BLaER1 treated with 17β-estradiol and CSF1 and Interleukin-3, amounts not matched to agents 10 nM and 100 nM (cell line): ENCODE data around the gene UAP1.
"Not testable (repeated sequence)": the region's sequence is repeated elsewhere in the genome, so short reads cannot be mapped to it uniquely, and the experiment has no call there.

ENCODE experiments used
- H3K27ac ChIP-seq, 11 experiments: shearing (Covaris generic); formaldehyde crosslinking; 2 replicates each; pipeline ENCODE4 v1.8.1; 2022
- H3K27me3 ChIP-seq, 11 experiments: shearing (Covaris generic); formaldehyde crosslinking; 2 replicates each; pipeline ENCODE4 v1.8.1; 2022
- H3K36me3 ChIP-seq, 11 experiments: shearing (Covaris generic); formaldehyde crosslinking; 2 replicates each; pipeline ENCODE4 v1.8.1; 2022
- H3K4me1 ChIP-seq, 10 experiments: shearing (Covaris generic); formaldehyde crosslinking; 2 replicates each; pipeline ENCODE4 v1.8.1; 2022
- H3K4me2 ChIP-seq, 11 experiments: shearing (Covaris generic); formaldehyde crosslinking; 2 replicates each; pipeline ENCODE4 v1.8.1; 2022
- H3K4me3 ChIP-seq, 10 experiments: shearing (Covaris generic); formaldehyde crosslinking; 2 replicates each; pipeline ENCODE4 v1.8.1; 2022
- H3K9ac ChIP-seq, 11 experiments: shearing (Covaris generic); formaldehyde crosslinking; 2 replicates each; pipeline ENCODE4 v1.8.1; 2022
- H3K9me3 ChIP-seq, 11 experiments: shearing (Covaris generic); formaldehyde crosslinking; replicated peaks in 1 of 11; 2 replicates each; pipeline ENCODE4 v1.8.1; 2022
- H4K20me1 ChIP-seq, 11 experiments: shearing (Covaris generic); formaldehyde crosslinking; 2 replicates each; pipeline ENCODE4 v1.8.1; 2022
- Cebpa-rat ChIP-seq, 11 experiments: shearing (Covaris generic); IDR thresholded peaks; 2 replicates each; pipeline ENCODE4 v1.8.1; 2022

Gene UAP1

GRCh38 chr1:162571696-162572095 is 10.2 kb downstream of the UAP1 start:
- TF ChIP-seq Cebpa-rat (IDR thresholded peaks at IDR 0.05) = no peak
- Histone ChIP-seq H3K9ac (no peak overlapping the region), H3K4me1 (peaks cover 0 to 9% (median 2%) of the 10 kb centered on the region in 10 experiments; a peak in 6 of 20 replicates), H3K27ac (no peak overlapping the region), H3K36me3 (peaks cover 17 to 37% (median 31%) of the 10 kb centered on the region in 11 experiments), H3K4me3 (no peak overlapping the region), H4K20me1 (peaks cover 0 to 8% (median 0%) of the 10 kb centered on the region in 11 experiments; a peak in 3 of 22 replicates), H3K4me2 (no peak overlapping the region), H3K27me3 (no peaks in the 10 kb centered on the region), H3K9me3 (no peaks in the 10 kb centered on the region)

- H4K20me1 ChIP-seq = peaks cover 0 to 5% (median 0%) of the 10 kb centered on the region in 11 experiments; a peak in 3 of 22 replicates
- peaks cover 0 to 9% (median 2%) of the 10 kb centered on the region in 10 experiments; a peak in 6 of 20 replicates for H3K4me1 ChIP-seq
- peaks cover 5 to 35% (median 30%) of the 10 kb centered on the region in 11 experiments; a peak in 21 of 22 replicates for H3K36me3 ChIP-seq
- no peak overlapping the region for H3K9ac ChIP-seq
- no peak overlapping the region for H3K4me2 ChIP-seq
- TF ChIP-seq Cebpa-rat (IDR thresholded peaks at IDR 0.05) = no peak
- H3K9me3 ChIP-seq = no peaks in the 10 kb centered on the region
- H3K27ac ChIP-seq = no peak overlapping the region
- no peaks in the 10 kb centered on the region for H3K27me3 ChIP-seq
- no peak overlapping the region for H3K4me3 ChIP-seq
These were observed 11.6 kb downstream of the UAP1 start for GRCh38 chr1:162573136-162573535.

GRCh38 chr1:162578071-162578700 is 16.7 kb downstream of the UAP1 start:
- Histone ChIP-seq H3K4me3 (no peak overlapping the region), H3K27ac (no peak overlapping the region), H3K4me1 (no peaks in the 10 kb centered on the region), H3K9ac (no peak overlapping the region), H3K36me3 (peaks cover 19 to 68% (median 51%) of the 10 kb centered on the region in 11 experiments), H3K4me2 (no peak overlapping the region), H4K20me1 (peaks cover 0 to under 1% (median 0%) of the 10 kb centered on the region in 11 experiments; a peak in 1 of 22 replicates), H3K27me3 (no peaks in the 10 kb centered on the region), H3K9me3 (no peaks in the 10 kb centered on the region)
- no peak for TF ChIP-seq Cebpa-rat (IDR thresholded peaks at IDR 0.05)

- no peak for TF ChIP-seq Cebpa-rat (IDR thresholded peaks at IDR 0.05)
These were observed 17.4 kb downstream of the UAP1 start for GRCh38 chr1:162578936-162579335.

GRCh38 chr1:162580308-162580707 is 18.8 kb downstream of the UAP1 start:
- Histone ChIP-seq H4K20me1 (no peaks in the 10 kb centered on the region; a peak in 1 of 22 replicates), H3K27ac (no peak overlapping the region), H3K27me3 (no peaks in the 10 kb centered on the region), H3K9ac (no peak overlapping the region), H3K4me1 (no peaks in the 10 kb centered on the region), H3K9me3 (no peaks in the 10 kb centered on the region), H3K4me3 (no peak overlapping the region), H3K36me3 (peaks cover 34 to 89% (median 65%) of the 10 kb centered on the region in 11 experiments), H3K4me2 (no peak overlapping the region)
- no peak for TF ChIP-seq Cebpa-rat (IDR thresholded peaks at IDR 0.05)

More at GRCh38 chr1:162578936-162579335, 17.4 kb downstream of the UAP1 start:
- H3K9me3 ChIP-seq = no peaks in the 10 kb centered on the region
- peaks cover 20 to 75% (median 58%) of the 10 kb centered on the region in 11 experiments for H3K36me3 ChIP-seq
- H3K27ac ChIP-seq = no peak overlapping the region
- no peak overlapping the region for H3K4me3 ChIP-seq
- H4K20me1 ChIP-seq = no peaks in the 10 kb centered on the region; a peak in 1 of 22 replicates
- no peak overlapping the region for H3K4me2 ChIP-seq
- no peaks in the 10 kb centered on the region for H3K4me1 ChIP-seq
- H3K9ac ChIP-seq = no peak overlapping the region
- H3K27me3 ChIP-seq = no peaks in the 10 kb centered on the region

GRCh38 chr1:162582901-162583300 is 21.4 kb downstream of the UAP1 start:
- H3K4me2 ChIP-seq, H3K9me3 ChIP-seq, H3K4me1 ChIP-seq, H3K4me3 ChIP-seq, H4K20me1 ChIP-seq, H3K9ac ChIP-seq, H3K27me3 ChIP-seq, H3K27ac ChIP-seq: not testable (repeated sequence)
- H3K36me3 ChIP-seq = peaks cover 41 to 96% (median 68%) of the 10 kb centered on the region in 11 experiments

- H3K9ac ChIP-seq, H3K9me3 ChIP-seq, H3K27ac ChIP-seq, H3K4me2 ChIP-seq, H3K4me1 ChIP-seq, H4K20me1 ChIP-seq, H3K27me3 ChIP-seq, H3K4me3 ChIP-seq: not testable (repeated sequence)
- peaks cover 40 to 97% (median 73%) of the 10 kb centered on the region in 11 experiments for H3K36me3 ChIP-seq
These were observed 23.6 kb downstream of the UAP1 start for GRCh38 chr1:162585101-162585500.

GRCh38 chr1:162587347-162587746 is 25.8 kb downstream of the UAP1 start:
- no peak overlapping the region for H3K4me2 ChIP-seq
- no peaks in the 10 kb centered on the region for H3K4me1 ChIP-seq
- no peaks in the 10 kb centered on the region for H3K27me3 ChIP-seq
- no peak overlapping the region for H3K4me3 ChIP-seq
- H3K9me3 ChIP-seq = no peaks in the 10 kb centered on the region
- no peak overlapping the region for H3K9ac ChIP-seq
- no peaks in the 10 kb centered on the region for H4K20me1 ChIP-seq
- no peak for TF ChIP-seq Cebpa-rat (IDR thresholded peaks at IDR 0.05)
- H3K36me3 ChIP-seq = peaks cover 51 to 97% (median 80%) of the 10 kb centered on the region in 11 experiments
- H3K27ac ChIP-seq = no peak overlapping the region

GRCh38 chr1:162587761-162588260 is 26.3 kb downstream of the UAP1 start:
- no peaks in the 10 kb centered on the region for H3K27me3 ChIP-seq
- H3K27ac ChIP-seq = no peak overlapping the region
- no peak overlapping the region for H3K9ac ChIP-seq
- no peak overlapping the region for H3K4me2 ChIP-seq
- no peak for TF ChIP-seq Cebpa-rat (IDR thresholded peaks at IDR 0.05)
- H3K36me3 ChIP-seq = peaks cover 56 to 97% (median 81%) of the 10 kb centered on the region in 11 experiments
- no peaks in the 10 kb centered on the region for H3K4me1 ChIP-seq
- no peaks in the 10 kb centered on the region for H3K9me3 ChIP-seq
- H4K20me1 ChIP-seq = no peaks in the 10 kb centered on the region
- no peak overlapping the region for H3K4me3 ChIP-seq

GRCh38 chr1:162590101-162590500 is 28.6 kb downstream of the UAP1 start:
- Histone ChIP-seq H3K27me3 (no peaks in the 10 kb centered on the region), H3K9me3 (no peaks in the 10 kb centered on the region), H3K9ac (no peak overlapping the region), H3K4me2 (no peak overlapping the region), H4K20me1 (no peaks in the 10 kb centered on the region), H3K4me1 (no peaks in the 10 kb centered on the region), H3K36me3 (peaks cover 44 to 97% (median 75%) of the 10 kb centered on the region in 11 experiments), H3K4me3 (no peak overlapping the region), H3K27ac (no peak overlapping the region)
- TF ChIP-seq Cebpa-rat (IDR thresholded peaks at IDR 0.05) = no peak
